Stimulated activated naive CD8-positive, alpha-beta T cell treated with anti-CD3 and anti-CD28 coated beads, Interleukin-15, Interleukin-2, amounts not matched to agents 100 U/mL and 50 U/mL, for 24 hours (primary cell): ENCODE results near the gene MPHOSPH9.
"Not testable (repeated sequence)": the region's sequence is repeated elsewhere in the genome, so short reads cannot be mapped to it uniquely, and the experiment has no call there.

ENCODE experiments used
- ATAC-seq: fragments of 150-1000 bp; cut with Tn5 transposase; one replicate; pipeline ENCODE4 v1.10.0; 2021
- DNase-seq: peaks from one replicate; pipeline ENCODE4 v3.0.0; 2021

The MPHOSPH9 gene

DNA sequence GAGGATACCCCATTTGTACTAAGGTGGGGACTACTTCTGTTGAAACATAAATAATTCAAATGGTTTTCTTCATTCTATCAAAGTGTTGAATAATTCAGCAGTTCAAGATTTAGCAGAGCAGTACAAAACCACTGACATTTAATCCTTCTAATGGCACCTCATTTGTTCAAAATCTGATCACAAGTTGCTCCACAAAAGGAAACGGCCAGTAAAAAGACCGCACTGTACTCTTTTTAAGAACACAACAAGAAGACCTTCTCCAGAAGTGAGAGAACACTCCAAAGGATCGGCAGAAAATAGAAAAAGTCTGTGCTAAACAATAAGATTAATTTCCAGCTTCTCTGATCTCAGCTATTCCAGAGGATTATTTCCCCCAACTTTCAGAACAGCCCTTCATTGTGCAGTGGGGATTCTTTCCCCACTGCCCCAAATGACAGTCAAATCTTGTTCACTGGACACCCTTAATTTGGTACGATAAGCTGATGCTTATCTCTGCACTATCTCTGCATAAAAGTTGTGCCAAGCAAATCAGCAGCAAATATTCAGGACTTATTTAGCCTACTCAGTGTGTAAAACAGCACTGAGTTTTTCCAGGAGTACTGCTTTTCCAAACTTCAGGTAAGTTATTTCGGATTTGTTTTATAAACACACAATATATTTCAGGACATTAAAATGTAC, 5.2 kb downstream of the MPHOSPH9 start:
- DNase-seq = no peak
- no peak for ATAC-seq

GRCh38 chr12:123225443-123225842, 7.5 kb downstream of the MPHOSPH9 start:
- DNase-seq (no peak), ATAC-seq (no peak)

GRCh38 chr12:123223241-123223668, 9.7 kb downstream of the MPHOSPH9 start:
- ATAC-seq (peak; percentile 99), DNase-seq (peak; percentile 64)

DNA sequence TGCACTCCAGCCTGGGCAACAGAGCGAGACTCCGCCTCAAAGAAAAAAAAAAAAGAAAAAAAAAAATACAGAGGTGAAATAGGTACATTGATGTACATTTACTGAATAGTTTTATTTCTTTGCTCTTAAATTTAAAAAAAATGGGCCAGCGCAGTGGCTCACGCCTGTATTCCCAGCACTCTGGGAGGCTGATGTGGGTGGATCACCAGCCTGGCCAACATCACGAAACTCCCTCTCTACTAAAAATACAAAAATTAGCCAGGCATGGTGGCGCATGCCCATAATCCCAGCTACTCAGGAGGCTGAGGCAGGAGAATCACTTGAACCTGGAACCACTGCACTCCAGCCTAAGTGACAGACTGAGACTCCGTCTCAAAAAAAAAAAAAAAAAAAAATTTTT, 25.1 kb downstream of the MPHOSPH9 start:
- ATAC-seq, DNase-seq: not testable (repeated sequence)

DNA sequence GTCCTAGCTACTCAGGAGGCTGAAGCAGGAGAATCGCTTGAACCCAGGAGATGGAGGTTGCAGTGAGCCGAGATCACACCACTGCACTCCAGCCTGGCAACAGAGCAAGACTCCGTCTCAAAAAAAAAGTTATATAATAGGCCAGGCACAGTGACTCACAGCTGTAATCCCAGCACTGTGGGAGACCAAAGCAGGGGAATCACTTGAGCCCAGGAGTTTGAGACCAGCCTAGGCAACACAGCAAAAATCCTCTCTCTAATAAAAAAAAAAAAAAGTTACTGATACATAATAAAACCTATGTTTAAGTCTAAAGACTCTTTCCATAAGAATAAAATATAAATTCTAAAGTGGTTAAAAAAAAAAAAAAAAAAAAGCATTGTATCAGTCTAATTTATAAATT, 26.1 kb downstream of the MPHOSPH9 start:
- ATAC-seq, DNase-seq: not testable (repeated sequence)

DNA sequence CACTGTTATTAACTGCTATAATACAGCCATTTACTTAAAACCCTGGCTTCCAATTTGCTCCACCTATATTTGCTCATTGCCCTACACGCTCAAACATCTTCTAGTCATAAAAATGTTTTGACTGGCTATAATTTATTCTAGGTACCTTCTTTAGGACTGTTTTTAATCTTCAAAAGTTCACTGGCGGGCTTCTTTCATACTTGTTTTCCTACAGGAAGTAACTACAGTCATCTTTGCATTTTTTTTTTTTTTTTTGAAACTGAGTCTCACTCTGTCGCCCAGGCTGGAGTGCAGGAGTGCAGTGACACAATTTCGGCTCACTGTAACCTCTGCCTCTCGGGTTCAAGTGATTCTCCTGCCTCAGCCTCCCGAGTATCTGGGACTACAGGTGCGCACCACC, 32.5 kb downstream of the MPHOSPH9 start:
- no peak for DNase-seq
- no peak for ATAC-seq

DNA sequence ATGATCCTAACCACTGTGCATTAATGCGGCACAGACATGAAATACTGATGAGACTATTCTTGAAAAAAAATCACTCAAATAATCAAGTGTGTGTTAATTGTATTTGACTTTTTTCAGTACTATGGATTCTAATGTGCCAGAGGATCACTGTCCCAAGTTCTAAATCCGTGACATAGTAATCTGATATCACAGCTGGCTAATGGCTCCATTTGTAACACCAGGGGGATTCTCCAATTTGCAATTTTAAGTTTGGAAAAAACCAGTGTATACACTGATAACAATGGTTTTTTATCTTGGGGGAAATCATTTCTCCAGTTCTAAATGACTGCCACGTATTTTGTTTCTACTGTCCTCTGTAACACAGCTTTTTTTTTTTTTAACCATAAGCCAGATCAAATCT, 33.0 kb downstream of the MPHOSPH9 start:
- ATAC-seq (no peak), DNase-seq (no peak)

DNA sequence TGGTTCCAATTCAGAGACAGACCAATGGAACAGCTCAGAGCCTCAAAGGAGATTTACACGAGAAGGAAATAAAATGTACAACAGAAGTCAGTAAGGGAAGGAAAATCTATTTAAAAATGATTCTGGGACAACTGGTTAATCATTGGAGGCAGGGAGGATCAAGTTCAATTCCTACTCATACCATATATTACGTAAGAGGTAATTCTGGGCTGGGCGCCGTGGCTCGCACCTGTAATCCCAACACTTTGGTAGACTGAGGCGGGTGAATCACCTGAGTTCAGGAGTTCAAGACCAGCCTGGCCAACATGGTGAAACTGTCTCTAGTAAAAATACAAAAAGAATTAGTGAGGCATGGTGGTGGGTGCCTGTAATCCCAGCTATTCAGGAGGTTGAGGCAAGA, 45.3 kb downstream of the MPHOSPH9 start:
- DNase-seq (no peak), ATAC-seq (no peak)

GRCh38 chr12:123180171-123180570, 52.8 kb downstream of the MPHOSPH9 start:
- no peak for ATAC-seq
- no peak for DNase-seq

- ATAC-seq (no peak), DNase-seq (no peak)
Observed at GRCh38 chr12:123171967-123172366, 61.0 kb downstream of the MPHOSPH9 start.

DNA sequence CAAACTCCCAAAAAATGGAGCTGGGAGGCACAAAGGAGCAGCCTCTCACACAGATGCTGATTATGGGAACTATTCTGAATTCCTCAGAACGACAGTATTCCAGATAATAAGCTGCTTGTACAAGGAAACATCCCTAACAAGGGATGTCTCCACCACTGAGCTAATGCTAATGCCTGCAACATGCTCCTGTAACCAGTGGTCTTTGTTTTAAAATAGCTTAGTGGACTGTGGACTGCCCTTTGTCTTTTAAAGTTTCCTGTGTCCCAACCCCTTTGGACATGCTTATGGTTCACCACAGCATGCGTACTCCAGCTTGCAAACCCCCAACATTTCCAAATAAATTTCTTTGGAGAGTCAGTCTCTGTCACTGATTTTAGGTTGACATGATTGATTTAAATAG, 65.6 kb downstream of the MPHOSPH9 start:
- no peak for DNase-seq
- no peak for ATAC-seq

DNA sequence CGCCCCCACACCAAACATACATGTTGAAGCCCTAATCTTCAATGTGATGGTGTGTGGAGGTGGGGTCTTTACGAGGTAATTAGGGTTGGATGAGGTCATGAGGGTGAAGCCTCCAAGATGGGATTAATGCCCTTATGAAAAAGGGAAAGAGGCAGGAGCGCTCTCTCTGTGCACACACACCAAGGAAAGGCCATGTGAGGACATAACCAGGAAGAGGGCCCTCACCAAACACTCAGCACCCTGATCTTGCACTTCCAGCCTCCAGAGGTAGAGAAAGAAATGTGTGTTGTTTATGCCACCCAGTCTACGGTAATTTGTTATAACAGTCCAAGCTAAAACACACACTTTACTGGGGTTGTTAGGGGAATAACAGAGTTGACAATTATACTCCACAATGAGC, 67.4 kb downstream of the MPHOSPH9 start:
- DNase-seq = no peak
- ATAC-seq = no peak

DNA sequence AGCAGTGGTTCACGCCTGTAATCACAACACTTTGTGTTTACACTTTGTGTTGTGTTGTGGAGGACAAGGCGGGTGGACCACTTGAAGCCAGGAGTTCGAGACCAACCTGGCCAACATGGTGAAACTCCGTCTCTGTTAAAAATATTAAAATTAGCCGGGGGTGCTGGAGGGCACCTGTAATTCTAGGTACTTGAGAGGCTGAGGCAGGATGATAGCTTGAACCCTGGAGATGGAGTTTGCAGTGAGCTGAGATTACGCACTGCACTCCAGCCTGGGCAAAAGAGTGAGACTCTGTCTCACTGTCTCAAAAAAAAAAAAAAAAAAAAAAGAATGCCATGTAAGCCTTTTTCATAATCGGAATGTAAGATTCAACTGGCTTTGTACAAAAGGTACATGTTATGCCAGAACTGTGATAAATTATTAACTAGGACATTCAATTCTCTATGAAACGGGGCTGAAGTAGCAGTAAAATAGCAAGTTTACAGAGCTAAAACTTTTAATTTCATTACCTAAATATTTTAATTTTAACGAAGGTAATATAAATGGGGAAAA, 68.2 kb downstream of the MPHOSPH9 start:
- no peak for DNase-seq
- ATAC-seq = no peak

DNA sequence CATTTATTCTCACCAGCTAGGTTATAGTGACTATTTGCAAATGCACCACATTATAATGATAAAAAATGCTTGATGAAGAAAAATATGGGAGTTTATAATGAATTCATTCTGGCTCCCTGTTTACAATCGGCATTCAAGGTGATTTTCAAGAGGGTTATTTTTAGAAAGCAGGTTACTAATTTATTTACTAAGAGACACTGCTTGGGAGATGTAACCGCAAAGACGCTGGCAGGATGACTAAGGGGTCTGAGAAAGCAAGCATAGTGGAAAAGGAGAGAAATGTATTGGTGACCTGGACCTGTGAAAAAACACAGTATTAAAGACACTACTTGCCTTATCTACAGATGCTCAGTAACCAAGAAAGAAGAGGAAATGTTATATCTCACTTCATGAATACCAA, 68.7 kb downstream of the MPHOSPH9 start:
- no peak for DNase-seq
- ATAC-seq = no peak

- DNase-seq (no peak), ATAC-seq (no peak)
Observed at GRCh38 chr12:123163227-123163626, 69.7 kb downstream of the MPHOSPH9 start.

DNA sequence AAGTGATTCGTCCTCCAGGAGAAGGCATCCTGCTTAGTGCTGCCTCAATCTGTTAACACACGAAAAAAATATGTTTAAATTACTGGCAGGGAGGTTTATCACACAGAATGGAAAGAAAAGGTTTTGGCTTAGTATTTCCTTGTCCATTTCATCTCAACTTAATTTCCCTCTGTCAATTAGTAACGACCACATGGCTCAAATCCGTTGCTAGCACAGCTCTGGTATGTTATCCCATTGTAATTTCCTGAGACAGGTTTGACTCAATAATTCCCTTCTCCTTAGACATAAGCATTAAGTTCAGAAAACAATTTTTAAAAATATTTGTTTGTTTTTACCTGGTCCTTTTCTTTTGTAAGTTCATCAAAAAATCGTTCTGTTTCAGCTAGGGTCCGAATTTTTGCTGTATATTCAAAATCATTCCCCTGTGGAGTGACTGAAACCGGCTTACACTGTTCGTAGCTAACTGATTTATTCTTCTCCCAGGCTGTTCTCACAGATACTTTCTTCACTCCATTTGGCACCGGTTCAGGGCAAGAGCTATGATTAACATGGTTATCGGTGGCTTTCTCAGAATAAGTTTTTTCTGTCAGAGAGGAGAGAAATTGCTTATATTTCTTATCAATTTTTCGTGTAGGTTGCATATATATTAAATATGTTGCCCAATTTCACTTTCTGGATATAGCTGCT, 72.0 kb downstream of the MPHOSPH9 start:
- DNase-seq = no peak
- no peak for ATAC-seq

DNA sequence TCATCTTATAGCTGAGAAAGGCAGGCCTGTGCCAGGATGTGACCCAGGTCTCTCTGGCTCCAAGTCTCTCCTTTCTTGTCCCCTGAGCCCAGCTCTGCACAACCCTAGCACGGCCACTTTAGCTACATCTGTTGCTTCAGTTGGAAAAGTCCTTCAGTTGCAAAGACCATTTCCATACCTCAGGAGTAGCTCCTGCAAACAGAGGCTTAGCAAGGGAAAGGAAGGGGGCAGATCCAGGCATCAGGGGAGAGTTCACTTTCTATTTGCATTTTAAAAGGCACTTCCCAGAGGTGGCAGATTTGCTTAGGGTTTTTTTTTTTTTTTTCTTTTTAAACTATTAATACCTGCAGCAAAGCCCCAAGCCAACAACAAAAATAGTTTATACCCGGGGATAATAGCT, 79.0 kb downstream of the MPHOSPH9 start:
- DNase-seq (no peak), ATAC-seq (no peak)

- ATAC-seq = no peak
- DNase-seq = no peak
Observed at GRCh38 chr12:123152833-123153232, 80.1 kb downstream of the MPHOSPH9 start.

DNA sequence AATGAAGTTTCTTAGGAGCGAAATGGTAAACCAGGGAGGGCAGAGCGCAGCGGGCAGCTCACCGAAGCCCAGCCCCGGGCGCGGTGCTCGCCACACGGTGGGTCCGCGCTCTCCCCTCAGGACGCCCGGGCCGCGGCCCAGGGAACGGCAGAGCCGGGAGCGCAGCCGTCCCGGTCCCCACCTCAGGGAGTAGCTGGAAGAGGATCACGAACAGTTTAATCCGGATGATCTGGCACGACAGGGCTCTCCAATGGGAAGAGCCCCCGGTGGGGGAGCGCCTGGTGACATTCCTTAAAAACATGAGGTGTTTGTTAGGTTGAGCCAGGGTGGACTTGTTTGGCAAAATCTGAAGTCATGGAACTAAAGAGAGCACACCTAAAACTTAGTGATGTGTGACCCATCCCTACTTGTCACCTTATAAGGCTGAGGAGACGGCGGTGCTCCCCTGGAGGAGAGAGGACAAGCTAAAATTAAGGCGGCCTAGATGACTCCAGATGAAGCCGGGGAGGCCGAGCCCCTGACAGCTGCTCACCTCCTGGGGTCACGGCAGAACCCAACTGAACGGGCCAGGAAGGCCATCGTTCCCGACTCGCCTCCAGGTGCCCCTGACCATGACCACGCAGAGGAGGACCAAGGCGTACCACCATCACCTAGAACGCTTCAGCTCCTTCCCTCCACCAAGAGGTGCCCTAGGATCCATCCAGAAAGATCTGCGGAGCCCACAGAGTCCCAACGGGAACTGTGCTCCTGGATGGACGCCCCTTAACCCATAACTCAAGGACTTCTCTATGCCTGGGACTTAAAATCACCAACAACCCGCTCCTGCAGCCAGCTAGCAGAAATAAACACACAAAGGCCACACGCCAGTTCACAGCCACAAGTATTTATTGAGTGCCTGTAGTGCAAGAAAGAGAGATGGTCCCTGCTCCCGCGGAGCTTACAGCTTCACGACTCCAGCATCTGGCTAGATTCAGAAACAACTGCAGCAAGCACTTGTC, 81.2 kb downstream of the MPHOSPH9 start:
- no peak for DNase-seq
- ATAC-seq = peak; percentile 13

- DNase-seq = peak; percentile 68
Observed at GRCh38 chr12:123150744-123151456, 82.0 kb downstream of the MPHOSPH9 start, which contains the start of gene PITPNM2. Gene PITPNM2, minus strand, starts transcription at chr12:123151090. Its CDS starts 116,500 bp downstream, at chr12:123034590.

DNA sequence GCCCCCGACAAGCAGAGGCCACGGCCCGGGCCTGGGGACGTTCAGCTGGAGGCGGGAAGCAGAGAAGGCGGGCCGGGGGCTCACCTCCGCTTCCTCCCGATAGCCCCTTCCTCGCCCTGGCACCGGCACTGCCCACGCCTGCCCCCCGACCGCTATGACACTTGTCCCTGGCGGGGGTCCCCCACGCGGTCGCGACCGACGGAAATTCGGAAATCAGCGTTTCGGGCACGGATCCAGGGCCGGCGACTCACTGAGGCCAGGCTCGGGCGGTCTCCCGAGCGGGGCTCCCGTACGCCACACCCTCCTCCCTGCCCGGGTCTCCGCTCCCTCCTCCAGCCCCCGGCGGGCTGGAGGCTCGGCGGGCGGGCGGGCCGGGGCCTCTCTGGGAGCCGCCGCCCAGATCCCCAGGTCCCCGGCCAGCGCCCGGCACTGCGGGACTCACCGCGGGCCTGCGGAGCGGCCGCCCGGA, 82.6 kb downstream of the MPHOSPH9 start:
- ATAC-seq (peak; percentile 48), DNase-seq (peak; percentile 61)

More at GRCh38 chr12:123150744-123151456, 82.0 kb downstream of the MPHOSPH9 start, which contains the start of gene PITPNM2:
- ATAC-seq = peak; percentile 81
